ENCODE data around the gene SP3.

DNA sequence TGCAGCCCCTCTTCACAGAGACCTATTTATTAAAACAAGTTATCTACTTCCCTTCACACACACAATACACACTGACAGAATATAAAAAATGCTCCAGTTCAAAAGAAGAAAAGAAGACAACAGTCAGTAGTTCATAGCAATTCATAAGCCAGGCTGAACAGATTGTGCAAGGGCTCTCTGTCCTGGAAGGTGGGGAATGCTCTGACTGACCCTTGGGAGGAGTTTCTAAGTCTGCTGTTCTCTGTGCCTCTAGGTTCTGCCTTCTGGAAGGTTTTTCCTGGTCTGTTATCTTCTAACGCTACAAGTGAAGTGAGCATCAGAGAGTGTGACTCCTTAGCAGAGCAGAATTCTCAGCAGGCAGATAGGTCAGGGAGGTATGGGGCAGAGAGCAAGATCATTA is 35.7 kb downstream of the SP3 start:
- TF ChIP-seq, protein P1, sequence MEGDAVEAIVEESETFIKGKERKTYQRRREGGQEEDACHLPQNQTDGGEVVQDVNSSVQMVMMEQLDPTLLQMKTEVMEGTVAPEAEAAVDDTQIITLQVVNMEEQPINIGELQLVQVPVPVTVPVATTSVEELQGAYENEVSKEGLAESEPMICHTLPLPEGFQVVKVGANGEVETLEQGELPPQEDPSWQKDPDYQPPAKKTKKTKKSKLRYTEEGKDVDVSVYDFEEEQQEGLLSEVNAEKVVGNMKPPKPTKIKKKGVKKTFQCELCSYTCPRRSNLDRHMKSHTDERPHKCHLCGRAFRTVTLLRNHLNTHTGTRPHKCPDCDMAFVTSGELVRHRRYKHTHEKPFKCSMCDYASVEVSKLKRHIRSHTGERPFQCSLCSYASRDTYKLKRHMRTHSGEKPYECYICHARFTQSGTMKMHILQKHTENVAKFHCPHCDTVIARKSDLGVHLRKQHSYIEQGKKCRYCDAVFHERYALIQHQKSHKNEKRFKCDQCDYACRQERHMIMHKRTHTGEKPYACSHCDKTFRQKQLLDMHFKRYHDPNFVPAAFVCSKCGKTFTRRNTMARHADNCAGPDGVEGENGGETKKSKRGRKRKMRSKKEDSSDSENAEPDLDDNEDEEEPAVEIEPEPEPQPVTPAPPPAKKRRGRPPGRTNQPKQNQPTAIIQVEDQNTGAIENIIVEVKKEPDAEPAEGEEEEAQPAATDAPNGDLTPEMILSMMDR (IDR thresholded peaks at IDR 0.05): no peak
- TF ChIP-seq POLR2A (IDR thresholded peaks at IDR 0.05): no peak
